Immature natural killer cell (primary cell): ENCODE results near the gene IL9. TPM values are rescaled to one million over a fixed set of nuclear protein-coding genes. Genes with fewer than 3 reads are reported as not detected.

Experiments
- DNase-seq, 3 donors: peaks; one replicate each; pipeline ENCODE4 v3.0.0; 2022; ENCODE audit warnings: mixed read lengths in 1 of 3
- H3K27ac Mint-ChIP-seq, 6 donors: one replicate each; pipeline ENCODE4 v1.8.0; 2020; ENCODE audit warnings: mixed read lengths in 6 of 6, mild to moderate bottlenecking in 5 of 6, inconsistent platforms in 4 of 6, moderate library complexity in 3 of 6
- H3K27me3 Mint-ChIP-seq, 3 donors: one replicate each; pipeline ENCODE4 v1.8.0; 2020 to 2021; ENCODE audit warnings: low read depth in 3 of 3, mild to moderate bottlenecking in 3 of 3, mixed read lengths in 3 of 3, moderate library complexity in 3 of 3, inconsistent platforms in 1 of 3
- H3K36me3 Mint-ChIP-seq, 3 donors: one replicate each; pipeline ENCODE4 v1.8.0; 2020; ENCODE audit warnings: mixed read lengths in 3 of 3, inconsistent platforms in 2 of 3, mild to moderate bottlenecking in 2 of 3
- H3K4me1 Mint-ChIP-seq, 2 donors: one replicate each; pipeline ENCODE4 v1.8.0; 2020; ENCODE audit warnings: inconsistent platforms in 2 of 2, mild to moderate bottlenecking in 2 of 2, mixed read lengths in 2 of 2, moderate library complexity in 1 of 2
- H3K4me3 Mint-ChIP-seq, 5 donors: one replicate each; pipeline ENCODE4 v1.8.0; 2020; ENCODE audit warnings: mild to moderate bottlenecking in 5 of 5, mixed read lengths in 5 of 5, inconsistent platforms in 3 of 5, moderate library complexity in 3 of 5
- H3K9me3 Mint-ChIP-seq, 6 donors: one replicate each; pipeline ENCODE4 v1.8.0; 2020; ENCODE audit warnings: mild to moderate bottlenecking in 6 of 6, mixed read lengths in 6 of 6, inconsistent platforms in 4 of 6, moderate library complexity in 3 of 6
- polyA plus RNA-seq, 3 donors: library from polyadenylated mRNA; unstranded; fragments of 300-500 nt; fragmentation: Illumina TruSeq; gene quantifications; one replicate each; pipeline ENCODE4 v1.2.3, GENCODE V29; 2021

The IL9 gene
- polyA plus RNA-seq, 3 donors from 2014 or later, result not detected

DNA sequence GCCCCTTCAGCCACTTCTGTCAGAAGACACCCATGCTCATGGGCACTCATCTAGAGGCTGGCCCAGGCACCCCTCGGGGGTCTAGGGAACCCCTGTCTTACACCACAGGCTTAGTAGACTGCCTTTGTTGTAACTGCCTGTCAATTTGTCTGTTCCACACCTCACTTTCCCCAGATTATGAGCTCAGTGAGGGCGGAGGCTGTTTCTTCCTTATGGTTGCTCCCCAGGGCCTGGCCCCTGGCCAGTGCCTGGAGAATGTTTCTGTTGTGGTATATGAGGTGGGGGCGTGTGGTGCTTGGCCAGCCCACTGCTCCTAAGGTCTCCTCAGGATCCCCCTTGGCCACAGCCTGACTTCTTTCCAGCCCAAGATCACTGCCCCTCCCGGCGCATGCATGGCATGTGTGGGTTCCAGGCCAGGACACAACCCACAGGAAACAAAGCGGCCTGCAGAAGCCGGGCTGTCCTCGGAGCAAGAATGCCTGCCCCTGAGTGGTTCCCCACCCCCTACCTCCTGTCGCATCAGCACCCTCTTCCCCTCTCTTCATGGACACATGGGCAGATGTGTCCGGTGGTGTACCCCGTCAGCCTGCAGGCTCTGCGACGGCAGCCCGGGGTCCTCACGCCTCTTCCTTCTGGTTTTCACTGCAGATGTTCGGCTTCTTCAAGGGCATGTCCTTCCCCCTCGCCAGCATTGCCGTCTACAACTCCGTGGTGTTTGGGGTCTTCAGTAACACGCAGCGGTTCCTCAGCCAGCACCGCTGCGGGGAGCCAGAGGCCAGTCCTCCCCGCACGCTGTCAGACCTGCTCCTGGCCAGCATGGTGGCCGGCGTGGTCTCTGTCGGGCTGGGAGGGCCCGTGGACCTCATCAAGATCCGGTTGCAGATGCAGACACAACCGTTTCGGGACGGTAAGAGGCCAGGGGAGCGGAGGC lies 43.5 kb downstream of the IL9 start:
- no peaks in the 10 kb centered on the region for H3K36me3 Mint-ChIP-seq
- H3K4me3 Mint-ChIP-seq, result no peak overlapping the region

DNA sequence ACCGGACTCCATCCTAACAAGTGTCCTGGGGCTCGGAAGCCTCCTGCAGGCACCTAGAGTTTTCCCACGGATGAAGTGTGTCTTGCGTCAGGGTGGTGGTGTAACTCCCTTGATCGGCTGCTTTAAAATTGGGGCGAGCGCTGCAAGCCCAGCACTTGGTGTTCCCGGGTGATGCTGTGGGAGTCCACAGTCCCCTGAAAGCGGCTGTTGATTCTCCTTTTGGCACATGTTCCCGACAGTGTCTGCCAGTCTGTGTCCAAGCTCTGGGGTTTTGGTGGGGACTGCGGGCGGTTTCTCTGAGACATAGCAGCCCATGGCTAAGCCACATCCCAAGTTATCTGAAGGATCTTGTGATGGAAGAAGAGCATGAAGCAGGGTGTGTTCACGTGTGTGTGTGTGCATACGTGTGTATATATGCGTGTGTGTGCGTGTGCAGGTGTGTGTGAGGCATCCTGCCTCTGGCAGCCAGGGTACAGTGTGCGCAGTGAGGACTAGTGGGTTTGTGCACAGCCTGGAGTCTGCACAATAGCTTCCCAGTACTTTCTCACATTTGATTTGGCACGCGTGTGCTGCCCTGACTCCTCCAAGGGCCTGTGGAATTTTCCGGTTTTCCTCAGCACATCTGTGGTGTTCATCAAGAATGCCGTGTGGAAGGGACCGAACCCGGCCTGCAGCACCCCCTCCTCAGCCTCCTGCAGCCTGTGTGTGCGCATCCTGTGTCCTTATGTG lies 44.3 kb downstream of the IL9 start:
- no peak for DNase-seq
- Mint-ChIP-seq H3K27ac (no peak overlapping the region), H3K9me3 (peaks cover 0 to 2% (median 0%) of the 10 kb centered on the region in 6 donors), H3K27me3 (peaks cover 0 to 2% (median 0%) of the 10 kb centered on the region in 3 donors), H3K4me1 (no peaks in the 10 kb centered on the region), H3K36me3 (no peaks in the 10 kb centered on the region), H3K4me3 (no peak overlapping the region)

More for the DNA sequence above, 43.5 kb downstream of the IL9 start:
- Mint-ChIP-seq H3K4me1 (no peaks in the 10 kb centered on the region), H3K9me3 (peaks cover 0 to 2% (median 0%) of the 10 kb centered on the region in 6 donors), H3K27ac (no peak overlapping the region), H3K27me3 (peaks cover 0 to 2% (median 0%) of the 10 kb centered on the region in 3 donors)
- DNase-seq, result no peak

DNA sequence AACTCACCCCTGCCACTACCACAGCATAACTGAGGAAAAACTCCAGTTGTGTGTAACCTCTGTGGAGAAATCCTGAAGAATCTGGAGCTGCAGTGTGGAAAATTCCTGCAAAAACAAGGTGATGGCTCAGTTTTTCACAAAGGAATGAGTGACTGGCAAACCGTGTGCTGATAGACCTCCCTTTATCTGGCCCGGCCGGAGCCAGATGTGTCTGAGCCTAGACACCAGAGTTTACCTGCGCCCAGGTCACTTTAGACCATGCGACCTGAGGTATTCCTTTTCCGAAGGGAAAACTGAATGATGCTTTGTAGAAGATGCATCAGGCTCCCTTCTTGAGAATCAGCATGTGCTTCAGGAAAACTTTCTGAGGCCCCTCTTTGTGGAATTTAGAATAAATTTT lies 45.0 kb downstream of the IL9 start:
- DNase-seq, result no peak
- H3K4me3 Mint-ChIP-seq, result no peak overlapping the region
- no peak overlapping the region for H3K27ac Mint-ChIP-seq
- no peaks in the 10 kb centered on the region for H3K36me3 Mint-ChIP-seq
- H3K9me3 Mint-ChIP-seq, result peaks cover 0 to 2% (median 0%) of the 10 kb centered on the region in 6 donors
- H3K27me3 Mint-ChIP-seq, result peaks cover 0 to 2% (median 0%) of the 10 kb centered on the region in 3 donors
- H3K4me1 Mint-ChIP-seq, result no peaks in the 10 kb centered on the region

DNA sequence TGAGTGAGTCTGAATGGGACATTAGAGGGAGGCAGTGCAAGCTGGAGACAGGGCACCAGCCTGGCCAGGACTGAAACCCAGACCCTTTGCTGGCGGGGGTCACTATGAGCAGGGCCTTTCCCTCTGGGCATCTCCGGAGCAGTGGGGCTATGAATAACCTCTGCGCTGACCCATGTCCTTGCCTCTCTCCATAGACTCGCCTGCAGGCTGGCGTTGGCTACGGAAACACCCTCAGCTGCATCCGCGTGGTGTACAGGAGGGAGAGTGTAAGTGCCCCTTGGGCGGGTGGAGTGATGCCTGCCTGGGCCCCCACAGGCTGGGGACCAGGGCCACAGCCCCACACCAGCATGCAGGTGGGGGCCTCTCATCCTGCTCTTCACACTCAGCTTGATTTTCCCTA lies 45.4 kb downstream of the IL9 start:
- no peak overlapping the region for H3K4me3 Mint-ChIP-seq

DNA sequence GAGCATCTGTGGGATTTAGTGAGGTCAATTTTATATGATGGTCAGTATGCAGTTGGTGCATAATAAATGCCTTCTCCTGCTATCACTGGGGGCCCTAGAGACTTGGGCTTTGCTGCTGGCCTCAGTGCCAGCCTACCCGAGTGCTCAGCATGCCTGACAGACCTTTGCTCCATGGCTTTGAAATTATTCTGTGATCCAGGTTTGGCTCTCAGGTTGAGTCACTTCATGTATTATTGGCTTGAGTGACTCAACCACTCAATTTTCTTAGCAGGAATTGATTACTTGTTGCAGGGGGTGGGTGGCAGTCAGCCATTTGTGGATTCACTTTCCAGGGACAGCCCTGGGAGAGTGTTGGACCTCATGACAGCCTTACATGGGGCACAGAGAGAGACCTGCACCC lies 47.7 kb downstream of the IL9 start:
- DNase-seq, result no peak
- no peaks in the 10 kb centered on the region for H3K36me3 Mint-ChIP-seq

More for the DNA sequence above, 45.4 kb downstream of the IL9 start:
- DNase-seq, result no peak
- no peaks in the 10 kb centered on the region for H3K36me3 Mint-ChIP-seq
- no peaks in the 10 kb centered on the region for H3K4me1 Mint-ChIP-seq
- no peak overlapping the region for H3K27ac Mint-ChIP-seq
- H3K27me3 Mint-ChIP-seq, result peaks cover 0 to 2% (median 0%) of the 10 kb centered on the region in 3 donors
- H3K9me3 Mint-ChIP-seq, result peaks cover 0 to 2% (median 0%) of the 10 kb centered on the region in 6 donors

DNA sequence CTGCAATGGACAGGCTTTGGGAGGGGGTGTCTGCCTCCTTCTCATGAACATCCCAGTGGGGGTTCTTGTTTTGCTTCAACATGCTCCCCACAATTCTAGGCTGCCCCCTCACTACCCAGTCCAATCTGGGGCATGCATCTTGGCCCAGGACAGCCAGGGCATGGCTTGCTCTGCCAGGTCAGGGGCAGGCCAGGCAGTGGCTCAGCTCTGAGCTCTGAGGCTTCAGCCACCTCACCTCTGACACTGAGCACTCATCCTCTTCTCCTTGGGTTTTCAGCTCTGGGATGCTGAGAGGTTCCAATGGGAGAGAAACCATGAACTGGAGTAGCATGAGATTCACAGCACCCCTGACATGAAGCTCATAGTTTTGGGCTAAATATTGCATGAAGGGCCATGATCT lies 49.3 kb downstream of the IL9 start:
- DNase-seq, result no peak
- no peak overlapping the region for H3K27ac Mint-ChIP-seq
- H3K4me3 Mint-ChIP-seq, result no peak overlapping the region
- H3K36me3 Mint-ChIP-seq, result no peaks in the 10 kb centered on the region
- peaks cover 1 to 8% (median 3%) of the 10 kb centered on the region in 3 donors for H3K27me3 Mint-ChIP-seq
- H3K9me3 Mint-ChIP-seq, result peaks cover 0 to 2% (median 0%) of the 10 kb centered on the region in 6 donors
- no peaks in the 10 kb centered on the region for H3K4me1 Mint-ChIP-seq

More for the DNA sequence above, 47.7 kb downstream of the IL9 start:
- Mint-ChIP-seq H3K27me3 (peaks cover 0 to 3% (median 1%) of the 10 kb centered on the region in 3 donors), H3K4me3 (no peak overlapping the region), H3K9me3 (peaks cover 0 to 2% (median 0%) of the 10 kb centered on the region in 6 donors), H3K27ac (no peak overlapping the region), H3K4me1 (no peaks in the 10 kb centered on the region)

DNA sequence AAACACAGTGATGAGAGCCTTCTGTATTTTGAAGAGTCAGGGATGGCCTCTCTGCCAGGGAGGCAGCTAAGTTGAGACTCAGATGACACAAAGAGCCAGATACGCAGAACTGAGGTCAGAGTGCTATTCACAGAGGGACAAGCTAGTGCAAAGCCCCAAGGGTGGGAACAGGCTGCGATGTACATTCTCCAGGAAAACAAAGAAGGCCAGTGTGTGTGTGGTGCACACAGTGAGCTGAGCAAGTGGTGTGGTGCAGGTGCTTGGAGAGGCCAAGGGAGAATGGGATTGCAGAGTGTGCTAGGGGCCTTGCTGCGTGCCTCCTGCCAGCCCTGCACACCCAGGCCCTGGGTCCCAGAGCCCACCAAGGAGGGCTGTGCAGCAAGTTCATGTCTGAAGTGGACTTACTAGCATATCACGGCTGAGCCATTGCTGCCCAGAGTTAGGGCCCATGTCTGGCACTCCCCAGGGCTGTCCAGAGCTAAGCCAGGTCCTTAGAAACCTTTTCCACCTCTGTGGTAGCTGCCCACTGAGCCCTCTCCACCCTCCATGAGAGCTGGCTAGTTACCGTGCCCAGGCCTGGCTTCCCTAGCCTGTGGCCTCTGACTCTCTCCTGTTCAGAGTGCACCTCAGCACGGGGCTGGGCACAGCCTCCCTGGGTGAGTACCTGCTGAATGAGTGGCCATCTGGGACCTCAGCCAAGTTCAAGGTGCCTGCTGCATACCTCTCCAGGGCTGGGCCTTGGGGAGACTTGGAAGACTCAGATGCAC lies 51.9 kb downstream of the IL9 start:
- H3K27me3 Mint-ChIP-seq, result peaks cover 3 to 9% (median 5%) of the 10 kb centered on the region in 3 donors
- no peak for DNase-seq
- no peak overlapping the region for H3K4me3 Mint-ChIP-seq
- no peak overlapping the region for H3K27ac Mint-ChIP-seq
- H3K4me1 Mint-ChIP-seq, result no peaks in the 10 kb centered on the region
- no peaks in the 10 kb centered on the region for H3K36me3 Mint-ChIP-seq
- peaks cover 0 to 2% (median 0%) of the 10 kb centered on the region in 6 donors for H3K9me3 Mint-ChIP-seq

DNA sequence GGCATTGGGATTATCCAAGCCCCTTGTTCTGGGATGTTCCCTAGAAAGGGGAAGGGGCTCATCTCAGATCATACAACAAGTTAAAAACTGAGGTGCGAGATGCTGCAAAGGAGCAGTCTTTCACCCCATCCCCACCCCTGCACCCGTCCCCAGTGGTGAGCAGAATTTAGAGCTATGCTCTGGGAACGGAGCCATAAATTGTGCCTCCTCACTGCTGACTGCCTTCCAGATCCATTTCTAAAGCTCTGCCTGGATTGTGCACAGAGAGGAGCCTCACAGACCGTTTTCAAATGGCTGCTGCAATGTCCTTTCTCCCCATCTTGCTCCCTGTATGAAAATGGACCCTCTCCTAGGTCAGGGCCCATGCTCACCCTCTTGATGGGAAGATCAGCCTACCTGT lies 52.9 kb downstream of the IL9 start:
- Mint-ChIP-seq H3K9me3 (peaks cover 0 to 2% (median 0%) of the 10 kb centered on the region in 6 donors), H3K27me3 (peaks cover 3 to 9% (median 6%) of the 10 kb centered on the region in 3 donors), H3K36me3 (no peaks in the 10 kb centered on the region), H3K27ac (no peak overlapping the region), H3K4me1 (no peaks in the 10 kb centered on the region), H3K4me3 (no peak overlapping the region)
- DNase-seq, result no peak

Other genes starting within 250 kb of the IL9 start
- gene SLC25A48, start 61.2 kb downstream of the IL9 start, polyA plus RNA-seq, result not detected
- not detected for gene LECT2, start 59.1 kb upstream of the IL9 start, polyA plus RNA-seq
- 10 to 100 TPM in 2 of 3 donors, 1 to 10 TPM in 1; 2.2 to 13.3 (median 10.9) TPM for gene TGFBI, start 133.1 kb upstream of the IL9 start, polyA plus RNA-seq
- gene SMAD5, start 237.0 kb upstream of the IL9 start, polyA plus RNA-seq, result 10 to 100 TPM; 23.9 to 37.8 (median 32.5) TPM